Activated T-helper 17 cell treated with anti-CD3 and anti-CD28 coated beads, Interleukin-2, amount 50 U/mL, for 72 hours (primary cell): ENCODE measurements around the gene EREG. TPM values are rescaled to one million over a fixed set of nuclear protein-coding genes. Genes with fewer than 3 reads are reported as not detected.
A peak's percentile ranks its signal among the peaks of the same experiment; 100 is the strongest.

Experiments used
- ATAC-seq: fragments of 150-1000 bp; cut with Tn5 transposase; replicated peaks from 2 replicates; pipeline ENCODE4 v1.10.0; 2021; ENCODE audit warnings: mild to moderate bottlenecking, moderate library complexity
- H3K27ac Mint-ChIP-seq: one replicate; pipeline ENCODE4 v1.8.0; 2022; ENCODE audit warnings: mixed read lengths
- H3K27me3 Mint-ChIP-seq: one replicate; pipeline ENCODE4 v1.8.0; 2022; ENCODE audit warnings: mixed read lengths
- H3K36me3 Mint-ChIP-seq: one replicate; pipeline ENCODE4 v1.8.0; 2022; ENCODE audit warnings: low read depth, mild to moderate bottlenecking, mixed read lengths
- H3K4me1 Mint-ChIP-seq: one replicate; pipeline ENCODE4 v1.8.0; 2022; ENCODE audit warnings: mixed read lengths
- H3K4me3 Mint-ChIP-seq: one replicate; pipeline ENCODE4 v1.8.0; 2022; ENCODE audit warnings: mild to moderate bottlenecking, mixed read lengths
- H3K9me3 Mint-ChIP-seq: one replicate; pipeline ENCODE4 v1.8.0; 2022; ENCODE audit warnings: mixed read lengths
- total RNA-seq, 2 donors: library from RNA; stranded (reverse); gene quantifications; one replicate each; pipeline ENCODE4 v1.2.3, GENCODE V29; 2022

EREG gene
- total RNA-seq, 2 donors from 2014 or later = not detected

- ATAC-seq = no peak
- Mint-ChIP-seq H3K27ac (no peak overlapping the region), H3K9me3 (no peaks in the 10 kb centered on the region), H3K27me3 (peaks cover 41% of the 10 kb centered on the region), H3K4me1 (peaks cover 6% of the 10 kb centered on the region), H3K4me3 (no peak overlapping the region), H3K36me3 (no peaks in the 10 kb centered on the region)
These were observed 2.8 kb downstream of the EREG start for GRCh38 chr4:74367656-74368290.

- H3K4me1 Mint-ChIP-seq = peaks cover 6% of the 10 kb centered on the region
- H3K27me3 Mint-ChIP-seq = peaks cover 36% of the 10 kb centered on the region
- H3K9me3 Mint-ChIP-seq = no peaks in the 10 kb centered on the region
- no peaks in the 10 kb centered on the region for H3K36me3 Mint-ChIP-seq
- ATAC-seq = no peak
- H3K4me3 Mint-ChIP-seq = no peak overlapping the region
- no peak overlapping the region for H3K27ac Mint-ChIP-seq
These were observed 3.7 kb downstream of the EREG start for GRCh38 chr4:74368596-74368995.

DNA sequence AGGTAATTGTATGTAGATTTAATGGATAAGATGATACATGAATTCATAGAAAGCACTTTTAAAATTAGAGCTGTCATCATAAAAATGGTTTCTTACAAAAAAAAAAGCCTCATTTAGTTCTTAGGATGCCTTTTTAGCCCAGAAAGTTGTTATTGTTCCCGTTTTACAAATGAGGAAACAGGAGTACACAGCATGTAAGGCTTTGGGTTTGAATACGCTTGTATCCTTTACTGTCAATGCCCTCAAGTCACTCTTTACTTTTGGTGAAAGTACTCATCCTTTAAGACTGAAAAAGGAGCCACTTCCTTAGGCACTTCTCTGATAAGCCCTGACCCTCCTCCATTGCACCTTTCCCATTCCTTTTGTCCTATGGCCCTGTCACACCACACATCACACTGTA lies 4.9 kb downstream of the EREG start:
- Mint-ChIP-seq H3K36me3 (no peaks in the 10 kb centered on the region), H3K9me3 (no peaks in the 10 kb centered on the region), H3K27me3 (peaks cover 29% of the 10 kb centered on the region), H3K4me1 (peaks cover 6% of the 10 kb centered on the region), H3K4me3 (no peak overlapping the region), H3K27ac (no peak overlapping the region)
- ATAC-seq = no peak

DNA sequence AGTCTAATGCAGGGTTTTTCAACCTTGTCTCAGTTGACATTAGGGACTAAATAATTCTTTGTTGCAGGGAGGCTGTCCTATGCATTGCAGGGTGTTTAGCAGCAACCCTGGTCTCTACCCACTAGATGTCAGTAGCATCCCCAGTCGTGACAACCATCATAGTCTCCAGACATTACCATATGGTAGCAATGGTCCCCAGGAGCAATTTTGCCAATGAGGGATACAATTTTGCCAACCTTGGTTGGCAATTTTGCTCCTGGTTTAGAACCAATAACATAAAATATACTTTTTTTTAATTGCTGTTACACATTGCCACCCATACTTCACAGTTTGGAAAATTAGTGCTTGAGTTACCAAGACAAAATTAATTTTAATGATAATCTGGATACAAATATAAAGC lies 6.0 kb downstream of the EREG start:
- no peak overlapping the region for H3K4me3 Mint-ChIP-seq
- peaks cover 26% of the 10 kb centered on the region for H3K27me3 Mint-ChIP-seq
- ATAC-seq = peak; percentile 67
- H3K27ac Mint-ChIP-seq = no peak overlapping the region
- no peaks in the 10 kb centered on the region for H3K36me3 Mint-ChIP-seq
- H3K9me3 Mint-ChIP-seq = no peaks in the 10 kb centered on the region
- peaks cover 5% of the 10 kb centered on the region for H3K4me1 Mint-ChIP-seq

DNA sequence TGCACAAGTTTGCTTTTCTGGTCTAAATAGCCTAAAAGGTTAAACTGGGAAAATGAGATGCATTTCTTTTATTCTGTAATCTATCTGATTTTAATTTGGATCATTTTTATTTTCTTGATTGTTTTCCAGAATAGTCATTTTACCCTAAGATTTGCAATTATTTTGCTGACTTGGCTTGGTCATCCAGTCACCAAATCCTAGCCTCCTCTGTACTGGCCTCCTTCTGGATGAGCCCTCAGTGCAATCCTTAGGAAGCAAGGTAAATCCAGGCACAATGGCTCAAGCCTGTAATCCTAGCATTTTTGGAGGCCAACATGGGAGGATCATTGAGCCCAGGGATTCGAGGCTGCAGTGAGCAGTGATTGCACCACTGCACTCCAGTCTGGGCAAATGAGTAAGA lies 9.2 kb downstream of the EREG start:
- H3K4me1 Mint-ChIP-seq = peaks cover 5% of the 10 kb centered on the region
- no peak for ATAC-seq
- H3K36me3 Mint-ChIP-seq = no peaks in the 10 kb centered on the region

GRCh38 chr4:74374561-74375327 lies 9.8 kb downstream of the EREG start:
- Mint-ChIP-seq H3K27me3 (peaks cover 10% of the 10 kb centered on the region), H3K4me3 (no peak overlapping the region), H3K4me1 (peaks cover 5% of the 10 kb centered on the region), H3K36me3 (no peaks in the 10 kb centered on the region), H3K27ac (no peak overlapping the region), H3K9me3 (no peaks in the 10 kb centered on the region)
- peak; percentile 75 for ATAC-seq

More for the DNA sequence above, 9.2 kb downstream of the EREG start:
- Mint-ChIP-seq H3K9me3 (no peaks in the 10 kb centered on the region), H3K27ac (no peak overlapping the region), H3K27me3 (peaks cover 12% of the 10 kb centered on the region), H3K4me3 (no peak overlapping the region)

- Mint-ChIP-seq H3K4me1 (peaks cover 5% of the 10 kb centered on the region), H3K27ac (no peak overlapping the region), H3K27me3 (peaks cover 10% of the 10 kb centered on the region), H3K9me3 (no peaks in the 10 kb centered on the region), H3K36me3 (no peaks in the 10 kb centered on the region), H3K4me3 (no peak overlapping the region)
- ATAC-seq = no peak
These were observed 11.0 kb downstream of the EREG start for GRCh38 chr4:74375824-74376426.

DNA sequence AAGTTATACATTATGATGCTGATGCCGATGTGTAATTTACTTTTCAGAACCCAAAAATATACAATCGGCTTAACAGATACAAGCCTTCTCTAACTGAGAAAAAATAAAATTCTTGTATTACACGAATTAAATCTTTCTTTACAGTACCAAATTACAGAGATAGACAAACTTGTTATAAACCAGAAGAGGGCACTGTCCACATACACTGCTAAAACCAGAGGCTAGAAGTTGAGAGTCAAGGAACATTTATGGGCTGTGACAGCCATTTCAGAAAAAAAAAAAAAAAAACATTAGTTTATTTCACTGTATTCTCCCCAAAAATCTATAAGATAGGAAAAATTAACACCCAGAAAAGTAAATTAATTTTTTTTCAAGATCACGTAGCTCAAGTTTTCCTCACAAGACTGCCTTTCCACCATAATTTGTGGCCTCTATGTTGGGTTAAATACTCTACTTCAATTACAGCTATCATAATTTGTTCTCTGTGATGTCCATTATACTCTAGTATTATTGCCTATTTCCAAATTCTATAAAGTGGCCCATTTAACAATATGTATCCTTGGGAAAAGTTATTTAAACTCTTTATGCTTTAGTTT lies 12.0 kb downstream of the EREG start:
- ATAC-seq = no peak
- Mint-ChIP-seq H3K4me3 (no peak overlapping the region), H3K27me3 (peaks cover 7% of the 10 kb centered on the region), H3K36me3 (no peaks in the 10 kb centered on the region), H3K4me1 (peaks cover 5% of the 10 kb centered on the region), H3K27ac (no peak overlapping the region), H3K9me3 (no peaks in the 10 kb centered on the region)

- Mint-ChIP-seq H3K36me3 (no peaks in the 10 kb centered on the region), H3K9me3 (no peaks in the 10 kb centered on the region), H3K4me1 (peaks cover 5% of the 10 kb centered on the region), H3K27me3 (peaks cover 10% of the 10 kb centered on the region), H3K4me3 (no peak overlapping the region), H3K27ac (no peak overlapping the region)
- no peak for ATAC-seq
These were observed 12.8 kb downstream of the EREG start for GRCh38 chr4:74377714-74378113.

GRCh38 chr4:74378573-74378972 lies 13.6 kb downstream of the EREG start:
- H3K4me1 Mint-ChIP-seq = peaks cover 5% of the 10 kb centered on the region
- no peaks in the 10 kb centered on the region for H3K9me3 Mint-ChIP-seq
- peaks cover 11% of the 10 kb centered on the region for H3K27me3 Mint-ChIP-seq
- no peak for ATAC-seq
- no peaks in the 10 kb centered on the region for H3K36me3 Mint-ChIP-seq
- no peak overlapping the region for H3K4me3 Mint-ChIP-seq
- no peak overlapping the region for H3K27ac Mint-ChIP-seq

- Mint-ChIP-seq H3K4me3 (no peak overlapping the region), H3K27me3 (peaks cover 12% of the 10 kb centered on the region), H3K4me1 (no peaks in the 10 kb centered on the region), H3K27ac (no peak overlapping the region), H3K36me3 (no peaks in the 10 kb centered on the region), H3K9me3 (no peaks in the 10 kb centered on the region)
- no peak for ATAC-seq
These were observed 15.0 kb downstream of the EREG start for GRCh38 chr4:74379912-74380311.

- Mint-ChIP-seq H3K9me3 (no peaks in the 10 kb centered on the region), H3K27me3 (peaks cover 12% of the 10 kb centered on the region), H3K27ac (no peak overlapping the region), H3K36me3 (no peaks in the 10 kb centered on the region), H3K4me1 (no peaks in the 10 kb centered on the region), H3K4me3 (no peak overlapping the region)
- ATAC-seq = no peak
These were observed 20.4 kb downstream of the EREG start for GRCh38 chr4:74385386-74385785.

GRCh38 chr4:74386159-74386558 lies 21.2 kb downstream of the EREG start:
- H3K9me3 Mint-ChIP-seq = no peaks in the 10 kb centered on the region
- H3K27me3 Mint-ChIP-seq = peaks cover 12% of the 10 kb centered on the region
- no peak for ATAC-seq
- no peaks in the 10 kb centered on the region for H3K4me1 Mint-ChIP-seq
- H3K36me3 Mint-ChIP-seq = no peaks in the 10 kb centered on the region
- no peak overlapping the region for H3K4me3 Mint-ChIP-seq
- H3K27ac Mint-ChIP-seq = no peak overlapping the region

- ATAC-seq = no peak
- Mint-ChIP-seq H3K4me1 (no peaks in the 10 kb centered on the region), H3K36me3 (no peaks in the 10 kb centered on the region)
These were observed 22.8 kb downstream of the EREG start for GRCh38 chr4:74387790-74388189.

DNA sequence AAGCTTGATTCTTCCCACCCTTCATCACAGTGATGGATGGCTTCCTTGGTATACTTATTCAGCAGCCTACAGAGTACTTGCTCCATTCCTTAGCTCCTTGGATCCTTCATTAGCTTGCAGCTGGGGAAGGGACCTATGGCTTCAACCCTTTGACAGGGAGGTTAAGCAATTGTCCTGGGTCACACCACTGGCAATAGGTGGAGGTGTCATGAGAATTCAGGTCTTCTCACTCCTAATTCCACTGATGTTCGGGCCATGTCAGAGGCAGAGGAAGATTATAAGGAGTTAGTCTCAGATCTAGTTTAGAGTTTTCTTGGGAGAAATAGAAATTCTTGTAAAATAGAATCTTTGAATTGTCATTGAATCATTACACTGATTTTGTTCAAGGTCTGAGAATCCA lies 24.5 kb downstream of the EREG start:
- H3K36me3 Mint-ChIP-seq = no peaks in the 10 kb centered on the region
- no peak overlapping the region for H3K27ac Mint-ChIP-seq
- H3K4me1 Mint-ChIP-seq = no peaks in the 10 kb centered on the region
- H3K9me3 Mint-ChIP-seq = no peaks in the 10 kb centered on the region
- peaks cover 3% of the 10 kb centered on the region for H3K27me3 Mint-ChIP-seq
- no peak for ATAC-seq
- no peak overlapping the region for H3K4me3 Mint-ChIP-seq

More at GRCh38 chr4:74387790-74388189, 22.8 kb downstream of the EREG start:
- peaks cover 9% of the 10 kb centered on the region for H3K27me3 Mint-ChIP-seq
- H3K9me3 Mint-ChIP-seq = no peaks in the 10 kb centered on the region
- H3K27ac Mint-ChIP-seq = no peak overlapping the region
- no peak overlapping the region for H3K4me3 Mint-ChIP-seq
